Brain pericyte (primary cell): ENCODE measurements around the gene ENDOD1.

Source experiments
- DNase-seq: peaks from one replicate; pipeline ENCODE4 v3.0.0-alpha.2; 2012; ENCODE audit warnings: low read depth, low spot score

Gene ENDOD1

DNA sequence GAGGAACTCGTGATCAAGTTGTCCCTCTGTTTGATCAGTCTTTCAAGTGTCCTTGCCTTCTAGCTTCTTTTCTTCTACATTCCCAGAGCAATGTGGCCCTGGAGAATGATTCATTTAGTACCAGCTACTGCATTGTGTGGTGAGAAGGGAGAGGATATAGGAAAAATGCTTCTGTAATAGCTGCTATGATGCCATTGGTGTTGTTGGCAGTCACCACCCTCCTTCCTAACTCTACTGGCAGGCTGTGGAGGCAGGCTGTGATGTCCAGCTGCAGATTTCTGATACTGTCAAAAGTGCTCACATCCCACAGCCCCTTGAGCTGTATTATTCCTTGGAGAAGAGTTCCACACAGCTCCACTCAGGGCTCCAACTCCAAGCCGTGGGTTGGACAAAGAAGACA lies 52.8 kb downstream of the ENDOD1 start:
- DNase-seq: no peak

DNA sequence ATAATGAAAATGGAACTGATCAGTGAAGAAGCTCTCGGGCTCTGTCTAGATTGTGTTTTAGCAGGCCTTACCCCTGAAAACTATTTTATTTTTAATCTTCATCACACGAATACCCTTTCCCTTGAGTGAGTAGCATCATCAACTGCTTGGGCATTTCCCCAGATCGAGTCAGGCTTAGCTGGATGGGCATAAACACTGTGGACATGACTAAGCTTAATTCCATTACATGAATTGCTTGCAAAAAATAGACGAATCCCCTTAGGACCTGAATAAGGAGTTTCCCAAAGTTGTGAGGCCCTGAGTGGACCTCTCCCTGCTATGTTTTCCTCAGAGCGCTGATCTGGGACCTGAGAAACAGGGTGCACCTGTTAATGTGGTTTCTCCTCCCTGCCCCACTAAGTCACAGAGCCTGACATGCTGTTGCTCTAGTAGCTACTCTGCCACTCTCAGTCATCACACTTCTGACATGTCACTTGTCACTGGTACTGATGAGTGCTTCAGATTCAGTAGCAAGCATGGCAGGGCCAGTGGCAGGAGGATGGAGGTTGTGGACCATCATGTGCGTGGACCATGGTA lies 53.5 kb downstream of the ENDOD1 start:
- DNase-seq: no peak

DNA sequence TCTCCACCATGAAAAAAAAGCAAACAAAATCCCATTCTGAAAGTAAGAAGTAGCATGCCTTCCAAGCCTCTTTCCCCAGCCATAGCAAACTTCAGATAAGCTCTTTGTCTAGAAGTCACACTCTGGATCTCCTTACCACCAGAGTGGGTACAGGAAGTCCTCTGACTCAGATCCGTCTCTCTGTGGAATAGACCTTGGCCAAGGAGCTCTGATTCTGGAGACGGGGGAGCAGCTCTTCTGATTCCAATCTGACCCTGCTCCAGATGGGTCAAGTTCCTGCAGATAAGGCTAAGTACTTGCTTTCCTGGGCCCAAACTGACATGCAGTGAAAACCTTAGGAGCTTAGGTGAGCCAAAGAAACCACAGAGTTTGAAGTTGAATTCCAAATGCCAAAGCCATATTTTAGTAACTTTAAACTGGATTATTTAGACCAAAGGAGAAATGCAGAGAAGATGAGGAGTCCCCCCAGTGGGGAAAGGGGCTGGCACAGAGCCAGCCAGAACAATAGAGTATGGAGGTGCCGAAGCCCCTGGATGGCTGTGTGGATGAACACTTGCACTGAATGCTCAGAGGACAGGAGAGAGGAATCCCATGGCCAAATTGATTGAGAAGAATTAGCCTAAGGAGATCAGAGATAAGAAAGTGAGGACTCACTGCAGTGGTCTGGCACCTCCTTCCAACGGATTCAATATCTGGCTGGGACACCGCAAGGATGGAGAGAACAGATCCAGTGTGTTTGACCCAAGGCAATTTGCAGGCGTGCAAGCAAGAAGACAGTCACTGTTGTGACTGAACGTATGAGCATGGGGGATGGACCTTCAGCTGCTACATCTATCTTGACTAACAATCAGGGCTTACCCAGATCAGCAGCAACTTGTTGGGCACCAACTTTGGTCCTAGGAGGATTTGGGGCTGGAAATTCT lies 54.9 kb downstream of the ENDOD1 start:
- no peak for DNase-seq

DNA sequence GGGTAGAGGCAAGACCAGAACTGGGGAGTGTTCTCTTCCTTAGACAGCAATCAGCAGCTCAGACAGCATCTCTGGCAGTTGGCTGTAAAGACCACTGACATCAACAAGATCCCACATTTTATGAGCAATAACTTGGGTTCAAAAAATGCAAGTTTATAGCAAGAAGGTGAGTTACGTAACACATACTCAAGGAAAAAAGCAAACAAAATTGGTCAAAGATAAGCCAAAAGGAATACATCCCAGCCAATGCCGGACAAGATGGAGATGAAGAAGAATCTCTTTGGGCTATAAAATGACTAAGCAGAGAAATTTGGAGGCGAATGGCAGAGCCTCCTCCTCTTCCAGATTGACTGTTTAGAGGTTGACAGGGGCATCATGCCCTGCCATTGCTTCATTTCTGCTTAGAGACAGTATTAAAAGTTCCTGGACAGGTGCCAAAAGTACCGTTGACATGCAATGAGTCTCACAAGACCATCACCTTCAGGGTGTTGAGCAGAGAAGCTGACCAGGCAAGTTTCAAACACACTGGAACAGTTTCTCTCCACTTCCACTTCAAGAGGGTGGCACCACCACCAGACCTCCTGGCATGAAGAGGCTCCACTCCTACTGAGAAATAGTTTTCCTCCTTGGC lies 55.9 kb downstream of the ENDOD1 start:
- no peak for DNase-seq

DNA sequence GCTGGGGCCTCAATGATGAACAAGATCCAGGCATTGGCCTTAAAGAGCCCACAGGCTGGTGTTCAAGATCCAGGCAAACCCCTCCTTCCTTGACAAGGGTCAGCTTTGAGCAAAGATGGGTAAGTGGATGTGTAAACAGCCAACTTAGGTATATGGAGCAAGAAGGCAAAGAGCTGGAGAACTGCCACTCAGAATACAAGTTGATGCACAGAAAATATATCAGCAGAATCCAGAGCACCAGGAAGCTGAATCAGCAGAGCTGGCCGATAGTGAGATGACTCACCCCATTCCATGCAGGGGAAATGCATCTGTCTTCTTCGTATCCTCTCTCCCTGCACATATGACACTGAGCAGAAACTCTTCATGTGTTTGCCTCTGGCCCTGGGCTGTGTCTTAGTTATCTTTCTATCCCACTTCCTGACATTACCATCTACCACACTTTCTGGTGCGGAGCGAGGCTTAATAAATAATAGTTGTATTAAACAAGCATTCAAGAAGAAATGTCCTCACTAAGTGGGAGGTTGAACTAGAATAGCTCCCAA lies 57.8 kb downstream of the ENDOD1 start:
- peak; percentile 60 for DNase-seq

DNA sequence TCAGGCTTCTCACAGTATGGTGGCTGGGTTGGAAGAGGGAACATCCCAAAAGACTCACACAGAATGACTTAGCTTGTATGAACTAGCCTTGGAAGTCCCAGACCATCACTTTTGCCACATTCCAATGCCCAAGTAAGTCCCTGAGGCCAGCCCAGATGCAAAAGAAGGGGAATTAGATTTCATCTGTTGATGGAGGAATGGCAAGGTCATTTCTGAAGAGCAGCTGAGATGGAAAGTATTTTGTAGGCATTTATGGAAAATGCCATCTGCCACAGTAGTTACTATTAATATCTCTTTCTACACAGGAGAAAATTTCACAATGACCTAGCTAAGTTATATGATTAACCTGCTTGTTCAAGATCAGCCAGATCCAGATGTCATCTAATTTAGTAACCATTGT lies 58.8 kb downstream of the ENDOD1 start:
- no peak for DNase-seq

DNA sequence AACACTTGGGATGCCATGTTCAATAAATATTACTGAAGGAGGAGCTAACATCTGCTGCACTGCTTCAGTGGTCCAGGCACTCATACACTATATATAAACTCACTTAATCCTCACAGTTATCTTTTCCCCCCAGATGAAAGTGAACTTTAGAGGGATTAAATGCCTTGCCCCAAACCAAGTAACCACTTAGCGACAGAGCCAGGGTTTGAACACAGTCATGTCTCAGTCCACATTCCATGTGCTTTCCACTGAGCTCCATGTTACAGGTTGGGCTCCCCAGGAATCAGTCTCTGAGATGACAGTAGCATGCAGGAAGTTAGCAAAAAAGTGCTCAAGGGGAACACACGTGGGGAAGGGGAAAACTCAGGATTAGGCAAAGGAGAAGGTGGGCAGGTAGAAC lies 59.3 kb downstream of the ENDOD1 start:
- no peak for DNase-seq

DNA sequence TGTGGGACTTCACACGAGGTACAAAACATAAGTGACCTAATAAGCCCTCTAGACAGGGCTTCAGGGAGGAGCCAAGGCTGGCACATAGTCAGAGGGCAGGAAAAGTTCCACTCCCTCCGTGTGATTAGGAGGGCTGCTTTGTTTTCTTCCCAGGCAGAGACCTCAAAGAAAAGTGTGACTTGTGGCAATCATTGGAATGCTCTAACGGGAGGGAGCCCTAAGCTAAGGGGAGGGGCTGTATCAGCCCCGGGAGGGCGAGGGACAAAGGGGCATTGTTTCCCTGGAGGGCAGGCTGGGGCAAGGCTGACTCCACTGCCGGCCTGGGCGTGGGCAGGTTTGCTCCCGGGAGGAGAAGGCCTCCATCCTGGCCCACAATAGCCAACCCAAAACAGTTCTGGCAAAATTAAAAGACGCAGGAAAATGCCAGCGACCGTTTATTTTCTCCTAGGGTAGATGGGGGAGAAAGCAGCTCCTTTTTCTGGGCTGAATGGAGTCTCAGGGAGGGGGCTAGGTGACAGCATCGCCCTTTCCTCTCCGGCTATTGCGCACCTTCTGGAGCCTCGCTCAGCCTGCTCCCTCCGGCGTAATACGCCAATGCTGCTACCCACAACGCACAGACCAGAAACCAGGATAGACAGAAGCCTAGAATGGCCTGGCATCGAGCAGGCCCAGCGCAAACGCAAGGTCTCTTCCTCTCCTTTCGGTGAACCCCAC lies 60.2 kb downstream of the ENDOD1 start:
- no peak for DNase-seq

DNA sequence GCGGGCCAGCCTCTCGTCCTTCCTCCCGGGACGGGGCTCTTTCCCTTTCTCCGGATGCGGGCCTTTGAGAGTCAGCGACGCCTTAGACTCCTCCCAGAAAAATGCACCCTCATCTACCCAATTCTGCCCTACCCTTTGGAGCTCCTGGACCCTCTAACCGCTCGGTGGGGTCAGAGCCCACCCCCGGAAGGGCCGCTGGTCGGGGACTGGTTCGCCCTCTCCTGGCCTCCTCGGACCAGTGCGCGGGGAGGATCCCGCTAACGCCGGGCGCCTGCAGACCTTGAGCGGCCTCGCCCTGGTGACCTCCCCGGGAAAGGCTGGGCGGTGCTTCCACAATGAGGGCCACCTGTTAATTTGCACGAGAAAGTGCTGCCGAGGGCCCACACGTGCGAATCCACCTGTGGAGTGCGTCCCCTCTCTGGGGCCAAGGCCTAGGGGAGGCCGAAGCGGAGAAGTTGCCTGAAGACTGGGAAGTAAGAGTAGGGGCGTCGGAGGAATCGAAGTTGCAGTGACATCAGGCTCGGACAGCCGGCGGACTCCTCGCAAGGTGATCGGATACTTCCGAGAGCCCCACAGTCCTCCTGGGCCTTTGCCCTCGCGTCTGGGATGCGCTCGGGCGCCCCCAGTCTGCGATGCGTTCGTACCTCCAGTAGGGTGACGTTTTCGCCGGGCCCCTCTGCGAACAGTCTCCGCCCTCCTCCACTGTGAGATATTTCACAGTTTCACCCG lies 61.5 kb downstream of the ENDOD1 start:
- DNase-seq: peak; percentile 72

DNA sequence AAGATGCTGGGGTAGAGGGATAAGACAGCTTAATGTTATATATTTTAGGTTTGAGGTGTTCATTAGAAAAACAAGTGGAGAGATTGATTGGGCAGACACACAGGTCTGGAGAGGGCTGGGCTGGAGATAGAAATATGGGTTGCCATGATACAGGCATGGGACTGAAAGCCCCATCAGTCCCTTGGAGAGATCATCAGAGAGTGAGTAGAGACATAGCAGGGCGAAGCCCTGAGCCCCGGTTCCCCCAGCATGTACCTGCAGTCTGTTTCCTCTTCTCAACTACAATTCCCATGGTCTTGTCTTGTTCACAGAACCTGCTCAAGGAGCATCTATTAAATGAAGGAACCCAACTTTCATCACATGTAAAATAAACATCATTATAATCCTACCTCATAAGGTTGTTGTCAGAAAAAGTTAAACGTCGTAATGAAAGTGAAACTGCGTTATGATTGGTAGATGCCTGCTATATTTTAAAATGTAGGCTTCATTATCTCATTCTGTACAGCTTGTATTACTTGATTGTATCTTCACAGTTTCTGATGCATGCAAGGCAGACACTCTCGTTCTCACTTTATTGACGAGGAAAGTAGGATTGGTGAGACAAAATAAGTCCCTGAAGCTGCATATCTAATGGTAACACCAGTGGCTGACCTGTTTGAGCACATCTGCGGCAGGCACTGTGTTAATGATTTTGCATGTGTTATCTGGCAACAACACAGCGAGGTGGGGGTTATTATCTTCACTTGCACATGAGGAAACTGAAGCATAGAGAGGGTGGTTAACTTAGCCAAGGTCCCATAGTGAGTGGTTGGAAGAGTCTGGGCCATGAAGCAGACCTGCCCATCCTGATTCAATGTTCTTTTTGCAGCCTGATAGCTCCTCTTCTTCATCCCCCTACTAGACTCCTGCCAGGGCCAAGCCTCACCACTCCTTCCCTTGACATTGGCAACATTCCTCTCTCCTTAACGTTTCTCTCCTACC lies 63.5 kb downstream of the ENDOD1 start:
- no peak for DNase-seq

DNA sequence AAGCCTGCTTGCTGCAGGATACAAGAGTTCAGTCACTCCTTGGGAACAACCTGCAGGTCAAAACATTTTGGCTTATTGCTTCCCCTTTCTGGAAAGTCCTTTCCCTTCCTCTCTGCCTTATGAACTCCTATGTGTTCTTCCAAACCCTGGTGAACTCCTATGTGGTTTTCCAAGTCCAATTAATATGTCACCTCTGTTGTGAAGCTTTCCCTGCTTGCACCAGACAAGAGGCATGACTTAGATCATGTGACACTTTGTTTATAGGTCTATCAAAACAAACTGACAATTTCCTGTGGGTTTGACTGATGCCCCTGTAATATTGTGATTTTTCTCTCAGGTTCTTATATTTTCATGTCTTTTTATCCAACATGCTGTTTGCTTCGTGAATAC lies 64.2 kb downstream of the ENDOD1 start:
- no peak for DNase-seq

DNA sequence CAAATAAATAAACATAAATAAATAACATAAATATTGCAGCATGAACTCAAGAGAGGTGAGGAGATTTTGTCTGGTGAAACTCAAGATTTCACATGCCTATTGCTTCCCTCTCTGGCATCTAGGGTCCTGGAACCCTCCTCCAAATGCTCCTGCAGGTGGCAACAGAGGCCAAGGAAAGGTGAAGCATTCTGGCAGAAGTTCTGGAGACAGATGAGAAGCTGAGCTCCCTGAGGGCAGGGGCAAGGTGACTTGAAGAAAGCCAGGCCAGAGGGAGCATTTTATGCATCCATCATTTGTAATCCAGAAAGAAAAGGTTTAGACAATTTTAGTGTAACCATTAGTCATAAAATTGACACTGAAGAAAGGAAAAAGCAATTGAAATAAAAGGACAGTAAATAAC lies 64.9 kb downstream of the ENDOD1 start:
- DNase-seq: no peak

DNA sequence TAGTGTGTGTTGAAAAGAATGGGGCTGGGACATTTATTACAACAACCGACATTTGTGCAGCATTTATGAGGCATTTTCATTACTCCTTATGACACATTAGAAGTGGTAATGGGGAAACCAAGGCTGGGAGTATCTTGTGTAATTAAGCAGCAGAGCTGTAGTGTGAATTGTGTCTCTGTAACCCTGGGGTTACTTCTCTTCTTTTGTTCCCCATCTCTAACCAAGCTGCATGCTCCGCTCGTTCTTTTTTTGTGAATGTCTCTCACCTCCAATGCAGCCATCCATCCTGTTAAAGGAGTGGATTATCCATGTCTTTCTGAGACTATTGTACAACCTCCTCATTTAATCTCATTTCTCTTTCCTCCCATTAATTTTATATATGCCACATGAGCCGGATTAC lies 65.7 kb downstream of the ENDOD1 start:
- no peak for DNase-seq

DNA sequence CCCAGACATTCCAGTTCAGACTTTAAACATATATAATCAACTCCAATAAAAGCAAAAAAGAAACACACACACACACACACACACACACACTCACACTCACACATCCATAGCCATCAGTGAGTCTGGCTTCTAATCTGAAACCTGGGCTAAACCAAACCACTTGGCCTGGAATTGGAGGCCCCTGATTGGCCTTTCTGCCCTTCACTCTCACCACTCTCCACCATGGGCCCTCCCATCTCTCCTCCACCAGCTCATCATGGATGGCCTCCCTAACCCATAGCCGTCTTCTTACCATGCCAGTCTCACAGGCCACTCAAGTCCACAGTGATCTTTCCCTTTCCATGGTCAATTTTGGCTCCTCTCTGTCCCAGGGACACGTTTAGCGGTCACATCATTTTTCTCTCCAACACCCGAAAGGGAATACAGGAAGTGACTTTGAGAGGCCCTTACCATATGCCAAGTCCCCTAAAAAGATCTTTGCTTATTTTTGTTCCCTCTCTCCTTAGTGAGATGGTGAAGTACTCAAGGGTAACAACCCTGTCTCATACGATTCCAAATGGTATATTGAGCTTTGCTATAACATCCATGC lies 66.6 kb downstream of the ENDOD1 start:
- DNase-seq: no peak

DNA sequence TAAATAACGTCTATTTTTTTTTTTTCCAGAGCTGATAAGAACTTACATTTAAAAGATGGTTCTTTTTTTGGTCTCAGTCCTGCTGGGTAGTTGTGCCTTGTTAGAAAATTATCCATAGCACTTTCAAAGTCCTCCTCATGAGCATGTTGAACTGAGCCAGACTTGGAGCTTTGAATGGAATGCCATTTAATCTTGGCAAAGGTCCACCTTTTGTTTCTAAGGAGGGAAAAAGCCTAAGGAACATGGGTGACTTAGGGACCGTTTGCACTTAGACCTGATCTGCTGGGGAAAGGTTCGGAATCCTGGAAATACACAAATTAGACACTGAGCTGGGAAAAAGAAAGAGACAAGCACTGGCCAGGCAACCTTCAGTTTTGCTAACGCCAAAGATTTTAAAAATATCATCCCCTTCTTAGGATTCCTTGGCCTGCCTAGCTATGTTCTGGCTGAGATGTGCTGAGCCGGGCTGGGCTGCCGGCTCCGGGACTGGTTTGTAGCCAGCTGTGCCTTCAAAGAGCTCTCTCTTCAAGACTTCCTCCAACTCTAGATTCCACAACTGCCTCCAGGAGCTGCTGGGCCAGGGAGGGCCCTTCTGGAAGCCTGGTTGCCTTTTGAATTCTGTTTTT lies 67.4 kb downstream of the ENDOD1 start:
- DNase-seq: no peak

DNA sequence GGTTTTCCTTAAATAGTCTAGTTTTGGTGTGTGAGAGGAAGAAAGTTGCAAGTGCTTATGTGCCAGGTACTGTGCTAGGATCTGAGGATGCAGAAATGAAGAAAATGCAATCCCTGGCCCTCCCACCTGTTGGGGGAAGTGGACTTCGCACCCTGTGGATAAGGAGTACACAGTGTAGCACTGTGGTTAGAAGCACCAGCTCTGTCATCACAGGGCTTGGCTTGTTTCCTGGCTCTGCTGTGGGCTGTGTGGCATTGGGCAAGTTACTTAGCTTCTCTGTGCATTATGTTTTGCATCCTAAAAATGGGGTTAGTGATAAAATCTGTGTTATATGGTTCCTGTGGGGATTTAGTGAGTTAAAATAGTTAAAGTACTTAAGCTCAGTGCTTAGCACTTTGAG lies 68.2 kb downstream of the ENDOD1 start:
- no peak for DNase-seq

DNA sequence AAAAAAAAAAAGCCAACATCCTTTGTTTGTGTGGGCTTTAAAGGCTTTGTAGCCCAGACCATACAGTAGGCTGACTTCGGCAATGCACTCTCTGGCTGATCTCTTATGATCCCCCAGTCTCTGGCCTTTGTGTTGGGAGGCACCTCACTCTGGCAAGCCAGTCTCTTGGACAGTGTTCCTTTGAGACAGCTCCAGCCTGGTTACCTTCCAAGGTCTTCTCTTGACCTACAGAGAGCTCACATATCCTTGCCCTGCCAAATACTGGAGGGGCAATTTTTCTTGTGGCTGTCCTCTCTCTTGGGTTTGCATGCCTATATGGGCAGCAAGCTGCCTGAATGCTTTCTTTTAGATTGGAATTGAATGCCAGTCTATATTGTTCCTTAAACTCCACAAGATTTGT lies 71.6 kb downstream of the ENDOD1 start:
- no peak for DNase-seq

DNA sequence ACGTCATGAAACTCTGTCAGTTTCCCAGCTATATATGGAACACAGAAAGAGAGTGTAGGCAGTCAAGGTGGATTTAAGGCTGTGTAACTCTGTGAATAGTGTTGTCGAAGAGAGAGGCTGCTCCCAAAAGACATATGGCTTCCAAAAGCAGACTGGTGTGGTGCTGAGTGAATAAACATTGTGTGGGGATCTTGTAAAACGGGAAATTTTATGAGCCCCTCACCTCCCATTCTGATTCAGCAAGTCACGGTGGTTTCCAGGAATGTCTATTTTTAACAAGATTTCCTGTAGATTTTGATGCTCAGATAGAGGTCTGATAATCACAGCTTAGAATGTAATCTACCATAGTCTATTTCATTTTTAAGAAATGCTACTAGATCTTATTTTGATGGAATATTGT lies 73.5 kb downstream of the ENDOD1 start:
- DNase-seq: no peak

DNA sequence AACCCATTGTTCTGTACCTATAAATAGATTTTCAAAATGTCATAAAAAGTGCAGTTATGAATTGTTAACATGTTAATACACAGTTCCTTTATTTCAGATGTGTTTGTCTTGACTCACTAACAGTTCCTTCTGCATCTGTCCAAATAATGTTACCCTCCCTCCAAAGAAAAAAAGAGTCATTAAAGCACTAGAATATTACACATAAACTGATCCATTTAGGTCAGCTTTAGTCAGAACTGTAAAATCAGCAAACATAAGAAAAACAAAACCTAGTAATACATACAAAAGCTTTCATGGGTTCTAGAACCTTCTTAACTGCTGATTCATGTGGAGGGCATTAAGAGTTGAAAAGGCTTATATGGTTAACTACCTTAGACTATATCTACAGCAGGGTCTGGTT lies 76.0 kb downstream of the ENDOD1 start:
- DNase-seq: no peak
